T-helper 1 cell treated with Interleukin-12 subunit alpha and Interleukin-12 subunit beta and Interleukin-4 antibody, amounts not matched to agents 30 μg/mL and 1 μg/mL, for 36 hours (primary cell): ENCODE results near the gene HYAL1.
"Not testable (repeated sequence)": the region's sequence is repeated elsewhere in the genome, so short reads cannot be mapped to it uniquely, and the experiment has no call there.

Source experiments
- H3K27ac Mint-ChIP-seq: one replicate; pipeline ENCODE4 v1.8.0; 2021; ENCODE audit warnings: mild to moderate bottlenecking, mixed read lengths
- H3K27me3 Mint-ChIP-seq: one replicate; pipeline ENCODE4 v1.8.0; 2021; ENCODE audit warnings: low read depth, mixed read lengths
- H3K36me3 Mint-ChIP-seq: one replicate; pipeline ENCODE4 v1.8.0; 2021; ENCODE audit warnings: low read depth, mixed read lengths
- H3K4me1 Mint-ChIP-seq: one replicate; pipeline ENCODE4 v1.8.0; 2021; ENCODE audit warnings: low read depth, mixed read lengths
- H3K4me3 Mint-ChIP-seq: one replicate; pipeline ENCODE4 v1.8.0; 2021; ENCODE audit warnings: mild to moderate bottlenecking, moderate library complexity, mixed read lengths
- H3K9me3 Mint-ChIP-seq: one replicate; pipeline ENCODE4 v1.8.0; 2021; ENCODE audit warnings: mixed read lengths

Gene HYAL1

GRCh38 chr3:50269977-50270413 lies 33.4 kb downstream of the HYAL1 start:
- Mint-ChIP-seq H3K27me3 (peaks cover 28% of the 10 kb centered on the region), H3K4me1 (peaks cover 15% of the 10 kb centered on the region), H3K36me3 (no peaks in the 10 kb centered on the region), H3K9me3 (no peaks in the 10 kb centered on the region), H3K4me3 (no peak overlapping the region), H3K27ac (no peak overlapping the region)

GRCh38 chr3:50269460-50269859 lies 33.9 kb downstream of the HYAL1 start:
- H3K27me3 Mint-ChIP-seq: peaks cover 23% of the 10 kb centered on the region
- no peaks in the 10 kb centered on the region for H3K9me3 Mint-ChIP-seq
- H3K36me3 Mint-ChIP-seq: no peaks in the 10 kb centered on the region
- no peak overlapping the region for H3K27ac Mint-ChIP-seq
- peaks cover 13% of the 10 kb centered on the region for H3K4me1 Mint-ChIP-seq
- no peak overlapping the region for H3K4me3 Mint-ChIP-seq

GRCh38 chr3:50268703-50269451 lies 34.5 kb downstream of the HYAL1 start, which contains the start of gene SEMA3B:
SEMA3B (plus strand) TSS chr3:50269147; CDS start chr3:50269241, 94 bp downstream.
- Mint-ChIP-seq H3K36me3 (no peaks in the 10 kb centered on the region), H3K27ac (no peak within 1 kb of the TSS), H3K4me1 (peaks cover 9% of the 10 kb centered on the region), H3K9me3 (no peaks in the 10 kb centered on the region), H3K27me3 (peaks cover 18% of the 10 kb centered on the region), H3K4me3 (no peak within 1 kb of the TSS)

- H3K4me3 Mint-ChIP-seq: no peak overlapping the region
- H3K27me3 Mint-ChIP-seq: peaks cover 18% of the 10 kb centered on the region
- no peaks in the 10 kb centered on the region for H3K36me3 Mint-ChIP-seq
- H3K27ac Mint-ChIP-seq: no peak overlapping the region
- no peaks in the 10 kb centered on the region for H3K9me3 Mint-ChIP-seq
- peaks cover 9% of the 10 kb centered on the region for H3K4me1 Mint-ChIP-seq
These were observed 35.1 kb downstream of the HYAL1 start for GRCh38 chr3:50268276-50268675.

- Mint-ChIP-seq H3K4me1 (peaks cover 7% of the 10 kb centered on the region), H3K27ac (no peak overlapping the region), H3K36me3 (no peaks in the 10 kb centered on the region), H3K4me3 (no peak overlapping the region), H3K27me3 (peaks cover 14% of the 10 kb centered on the region), H3K9me3 (no peaks in the 10 kb centered on the region)
These were observed 36.0 kb downstream of the HYAL1 start for GRCh38 chr3:50267280-50267913.

- H3K4me3 Mint-ChIP-seq: no peak overlapping the region
- H3K36me3 Mint-ChIP-seq: no peaks in the 10 kb centered on the region
These were observed 36.5 kb downstream of the HYAL1 start for GRCh38 chr3:50266836-50267235.

GRCh38 chr3:50266017-50266416 lies 37.4 kb downstream of the HYAL1 start:
- H3K9me3 Mint-ChIP-seq: no peaks in the 10 kb centered on the region
- no peaks in the 10 kb centered on the region for H3K36me3 Mint-ChIP-seq
- H3K27me3 Mint-ChIP-seq: peaks cover 14% of the 10 kb centered on the region
- no peaks in the 10 kb centered on the region for H3K4me1 Mint-ChIP-seq
- no peak overlapping the region for H3K4me3 Mint-ChIP-seq
- H3K27ac Mint-ChIP-seq: no peak overlapping the region

More at GRCh38 chr3:50266836-50267235, 36.5 kb downstream of the HYAL1 start:
- Mint-ChIP-seq H3K9me3 (no peaks in the 10 kb centered on the region), H3K4me1 (peaks cover 4% of the 10 kb centered on the region), H3K27ac (no peak overlapping the region), H3K27me3 (peaks cover 14% of the 10 kb centered on the region)

GRCh38 chr3:50265571-50265970 lies 37.8 kb downstream of the HYAL1 start:
- Mint-ChIP-seq H3K4me1 (no peaks in the 10 kb centered on the region), H3K9me3 (no peaks in the 10 kb centered on the region), H3K27ac (no peak overlapping the region)

GRCh38 chr3:50264964-50265485 lies 38.3 kb downstream of the HYAL1 start:
- H3K9me3 Mint-ChIP-seq: no peaks in the 10 kb centered on the region

More at GRCh38 chr3:50265571-50265970, 37.8 kb downstream of the HYAL1 start:
- Mint-ChIP-seq H3K4me3 (no peak overlapping the region), H3K36me3 (no peaks in the 10 kb centered on the region), H3K27me3 (peaks cover 14% of the 10 kb centered on the region)

GRCh38 chr3:50264383-50264963 lies 38.9 kb downstream of the HYAL1 start:
- H3K27ac Mint-ChIP-seq: no peak overlapping the region
- H3K4me1 Mint-ChIP-seq: peaks cover 3% of the 10 kb centered on the region
- H3K9me3 Mint-ChIP-seq: no peaks in the 10 kb centered on the region
- no peaks in the 10 kb centered on the region for H3K36me3 Mint-ChIP-seq
- peaks cover 14% of the 10 kb centered on the region for H3K27me3 Mint-ChIP-seq
- H3K4me3 Mint-ChIP-seq: no peak overlapping the region

More at GRCh38 chr3:50264964-50265485, 38.3 kb downstream of the HYAL1 start:
- Mint-ChIP-seq H3K4me3 (no peak overlapping the region), H3K27ac (no peak overlapping the region), H3K36me3 (no peaks in the 10 kb centered on the region), H3K4me1 (no peaks in the 10 kb centered on the region), H3K27me3 (peaks cover 14% of the 10 kb centered on the region)

GRCh38 chr3:50263478-50264382 lies 39.6 kb downstream of the HYAL1 start:
- no peak overlapping the region for H3K27ac Mint-ChIP-seq
- no peak overlapping the region for H3K4me3 Mint-ChIP-seq
- H3K27me3 Mint-ChIP-seq: peaks cover 14% of the 10 kb centered on the region
- peaks cover 5% of the 10 kb centered on the region for H3K4me1 Mint-ChIP-seq
- peaks cover 3% of the 10 kb centered on the region for H3K36me3 Mint-ChIP-seq
- no peaks in the 10 kb centered on the region for H3K9me3 Mint-ChIP-seq

GRCh38 chr3:50262778-50263177 lies 40.6 kb downstream of the HYAL1 start:
- H3K4me1 Mint-ChIP-seq: peaks cover 5% of the 10 kb centered on the region
- no peak overlapping the region for H3K4me3 Mint-ChIP-seq
- peaks cover 8% of the 10 kb centered on the region for H3K36me3 Mint-ChIP-seq

GRCh38 chr3:50262200-50262599 lies 41.2 kb downstream of the HYAL1 start:
- H3K4me3 Mint-ChIP-seq, H3K27me3 Mint-ChIP-seq, H3K9me3 Mint-ChIP-seq, H3K4me1 Mint-ChIP-seq, H3K27ac Mint-ChIP-seq: not testable (repeated sequence)
- H3K36me3 Mint-ChIP-seq: peaks cover 12% of the 10 kb centered on the region

More at GRCh38 chr3:50262778-50263177, 40.6 kb downstream of the HYAL1 start:
- Mint-ChIP-seq H3K9me3 (no peaks in the 10 kb centered on the region), H3K27me3 (peaks cover 4% of the 10 kb centered on the region), H3K27ac (no peak overlapping the region)

- no peak overlapping the region for H3K27ac Mint-ChIP-seq
- H3K9me3 Mint-ChIP-seq: no peaks in the 10 kb centered on the region
- peaks cover 5% of the 10 kb centered on the region for H3K4me1 Mint-ChIP-seq
- no peak overlapping the region for H3K4me3 Mint-ChIP-seq
- peaks cover 18% of the 10 kb centered on the region for H3K36me3 Mint-ChIP-seq
- no peaks in the 10 kb centered on the region for H3K27me3 Mint-ChIP-seq
These were observed 41.9 kb downstream of the HYAL1 start for GRCh38 chr3:50261505-50261904.
